ENCODE measurements around the gene SPON1. TPM values are rescaled to one million over a fixed set of nuclear protein-coding genes. Genes with fewer than 3 reads are reported as not detected.

The SPON1 gene
- total RNA-seq, 2 experiments from 2014 or later: 2.1 to 2.2 TPM

GRCh38 chr11:14253421-14253820 lies 290.9 kb downstream of the SPON1 start:
- no peak for TF ChIP-seq CTCF (IDR thresholded peaks at IDR 0.05)
- ATAC-seq (ENCODE audit: poor library complexity) (no peak), DNase-seq (no peak)
- H3K9me3 Mint-ChIP-seq: no peaks in the 10 kb centered on the region
- Histone ChIP-seq H3K9me3 (ENCODE audit: control insufficient read depth in 1 of 2, insufficient read depth in 1 of 2, low read length in 2 of 2) (no peaks in the 10 kb centered on the region), H3K36me3 (ENCODE audit: insufficient read depth, low read length) (peaks cover 8% of the 10 kb centered on the region), H3K27ac (ENCODE audit: low read depth in 1 of 2, low read length in 2 of 2) (no peak overlapping the region), H3K27me3 (ENCODE audit: control insufficient read depth in 1 of 2, insufficient read depth in 2 of 2, low read length in 2 of 2) (no peaks in the 10 kb centered on the region), H3K4me1 (ENCODE audit: insufficient read depth, low read length) (peaks cover 9% of the 10 kb centered on the region), H3K4me3 (ENCODE audit: low read length) (no peak overlapping the region)
- peaks cover 10% of the 10 kb centered on the region for H3K4me1 Mint-ChIP-seq (ENCODE audit: low read depth)
- no peak overlapping the region for H3K4me3 Mint-ChIP-seq
- intact Hi-C loops (cut with DNase I, micrococcal nuclease): no loop called here
- H3K27ac Mint-ChIP-seq: no peak overlapping the region
- ChIA-PET POLR2A (no interaction called here), CTCF (interaction anchor here (1.3 kb wide), 1 partner anchor 477 kb away, joined by 3 read pairs; no protein-coding TSS in a partner anchor)
- peaks cover 16% of the 10 kb centered on the region for H3K36me3 Mint-ChIP-seq (ENCODE audit: low read depth)
- H3K27me3 Mint-ChIP-seq: no peaks in the 10 kb centered on the region

GRCh38 chr11:14253840-14254239 lies 291.3 kb downstream of the SPON1 start:
- CTCF ChIA-PET: no interaction called here
- no peak for TF ChIP-seq CTCF (IDR thresholded peaks at IDR 0.05)
- no peak overlapping the region for H3K4me3 Mint-ChIP-seq
- H3K9me3 Mint-ChIP-seq: no peaks in the 10 kb centered on the region
- H3K27me3 Mint-ChIP-seq: no peaks in the 10 kb centered on the region
- Histone ChIP-seq H3K4me1 (ENCODE audit: insufficient read depth, low read length) (peaks cover 5% of the 10 kb centered on the region), H3K36me3 (ENCODE audit: insufficient read depth, low read length) (peaks cover 8% of the 10 kb centered on the region), H3K27ac (ENCODE audit: low read depth in 1 of 2, low read length in 2 of 2) (no peak overlapping the region), H3K9me3 (ENCODE audit: control insufficient read depth in 1 of 2, insufficient read depth in 1 of 2, low read length in 2 of 2) (no peaks in the 10 kb centered on the region), H3K4me3 (ENCODE audit: low read length) (no peak overlapping the region), H3K27me3 (ENCODE audit: control insufficient read depth in 1 of 2, insufficient read depth in 2 of 2, low read length in 2 of 2) (no peaks in the 10 kb centered on the region)
- H3K27ac Mint-ChIP-seq: no peak overlapping the region
- DNase-seq (no peak), ATAC-seq (ENCODE audit: poor library complexity) (no peak)
- H3K4me1 Mint-ChIP-seq (ENCODE audit: low read depth): peaks cover 5% of the 10 kb centered on the region
- POLR2A ChIA-PET: no interaction called here
- intact Hi-C loops (cut with DNase I, micrococcal nuclease): no loop called here
- peaks cover 19% of the 10 kb centered on the region for H3K36me3 Mint-ChIP-seq (ENCODE audit: low read depth)

- ChIA-PET POLR2A (no interaction called here), CTCF (no interaction called here)
- no peak for TF ChIP-seq CTCF (IDR thresholded peaks at IDR 0.05)
- intact Hi-C loops (cut with DNase I, micrococcal nuclease): no loop called here
- H3K27me3 ChIP-seq (ENCODE audit: control insufficient read depth in 1 of 2, insufficient read depth in 2 of 2, low read length in 2 of 2): no peaks in the 10 kb centered on the region
- H3K4me3 ChIP-seq (ENCODE audit: low read length): no peak overlapping the region
- DNase-seq (no peak), ATAC-seq (ENCODE audit: poor library complexity) (no peak)
- Mint-ChIP-seq H3K27ac (no peak overlapping the region), H3K36me3 (ENCODE audit: low read depth) (peaks cover 19% of the 10 kb centered on the region), H3K9me3 (no peaks in the 10 kb centered on the region), H3K4me1 (ENCODE audit: low read depth) (no peaks in the 10 kb centered on the region), H3K27me3 (no peaks in the 10 kb centered on the region), H3K4me3 (no peak overlapping the region)
- no peak overlapping the region for H3K27ac ChIP-seq (ENCODE audit: low read depth in 1 of 2, low read length in 2 of 2)
- peaks cover 8% of the 10 kb centered on the region for H3K36me3 ChIP-seq (ENCODE audit: insufficient read depth, low read length)
- H3K9me3 ChIP-seq (ENCODE audit: control insufficient read depth in 1 of 2, insufficient read depth in 1 of 2, low read length in 2 of 2): no peaks in the 10 kb centered on the region
- no peaks in the 10 kb centered on the region for H3K4me1 ChIP-seq (ENCODE audit: insufficient read depth, low read length)
Observed at GRCh38 chr11:14254533-14255237, 292.2 kb downstream of the SPON1 start.
